GM12891 (cell line): Measurements from ENCODE around the gene USF2.

ENCODE experiments used
- POLR2A ChIP-seq: IDR thresholded peaks from 2 replicates; pipeline ENCODE4 v1.6.1; 2011; ENCODE audit warnings: low read depth, low read length, control low read depth
- POLR2AphosphoS5 ChIP-seq: IDR thresholded peaks from 2 replicates; pipeline ENCODE4 v1.6.1; 2011; ENCODE audit warnings: low read depth, low read length, control low read depth
- SPI1 ChIP-seq: IDR thresholded peaks from 2 replicates; pipeline ENCODE4 v1.6.1; 2011; ENCODE audit warnings: low read depth, low read length, control low read depth
- TAF1 ChIP-seq: IDR thresholded peaks from 2 replicates; pipeline ENCODE4 v1.6.1; 2011; ENCODE audit warnings: low read depth, low read length, control low read depth

DNA sequence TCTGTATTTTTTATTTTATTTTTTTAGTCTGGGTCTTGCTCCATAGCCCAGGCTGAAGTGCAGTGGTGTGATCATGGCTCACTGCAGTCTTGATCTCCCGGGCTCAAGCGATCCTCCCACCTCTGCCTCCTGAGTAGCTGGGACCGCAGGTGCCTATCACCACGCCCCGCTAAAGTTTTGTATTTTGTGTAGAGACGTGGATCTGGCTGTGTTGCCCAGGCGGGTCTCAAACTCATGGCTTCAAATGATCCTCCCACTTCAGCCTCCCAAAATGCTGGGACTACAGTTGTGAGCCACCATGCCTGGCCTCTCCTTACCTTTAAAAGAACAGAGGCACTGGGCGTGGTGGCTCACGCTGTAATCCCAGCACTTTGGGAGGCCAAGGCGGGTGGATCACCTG is 19.0 kb downstream of the USF2 start:
- TF ChIP-seq POLR2A (no peak), POLR2AphosphoS5 (no peak), SPI1 (no peak), TAF1 (no peak)
